CD4-positive, alpha-beta T cell treated with Interleukin-6 at 100 ng/mL for 8 hours (primary cell): Measurements from ENCODE around the gene CERK.

Source experiments
- DNase-seq: peaks from one replicate; pipeline ENCODE4 v3.0.0-alpha.2; 2020; ENCODE audit warnings: mixed read lengths, low spot score

Gene CERK

DNA sequence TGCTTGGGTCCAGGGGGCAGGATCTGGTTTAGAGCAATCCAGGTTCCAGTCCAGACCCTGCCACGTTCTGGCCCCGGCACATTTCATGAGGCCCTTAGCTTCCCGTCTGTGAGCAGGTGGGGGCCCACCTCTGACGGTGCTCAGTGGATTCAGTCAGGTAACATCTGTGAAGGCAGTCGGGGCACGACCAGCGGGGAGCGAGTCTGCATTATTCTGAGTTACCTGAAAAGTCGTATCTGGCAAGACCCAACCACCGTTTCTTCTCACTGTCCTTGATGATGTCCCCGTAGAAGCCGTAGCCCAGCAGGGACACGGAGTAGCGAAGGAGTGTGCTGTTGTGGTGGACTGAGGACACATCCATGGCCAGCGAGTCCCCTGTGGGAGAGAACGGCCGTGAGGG lies 39.0 kb downstream of the CERK start:
- no peak for DNase-seq

DNA sequence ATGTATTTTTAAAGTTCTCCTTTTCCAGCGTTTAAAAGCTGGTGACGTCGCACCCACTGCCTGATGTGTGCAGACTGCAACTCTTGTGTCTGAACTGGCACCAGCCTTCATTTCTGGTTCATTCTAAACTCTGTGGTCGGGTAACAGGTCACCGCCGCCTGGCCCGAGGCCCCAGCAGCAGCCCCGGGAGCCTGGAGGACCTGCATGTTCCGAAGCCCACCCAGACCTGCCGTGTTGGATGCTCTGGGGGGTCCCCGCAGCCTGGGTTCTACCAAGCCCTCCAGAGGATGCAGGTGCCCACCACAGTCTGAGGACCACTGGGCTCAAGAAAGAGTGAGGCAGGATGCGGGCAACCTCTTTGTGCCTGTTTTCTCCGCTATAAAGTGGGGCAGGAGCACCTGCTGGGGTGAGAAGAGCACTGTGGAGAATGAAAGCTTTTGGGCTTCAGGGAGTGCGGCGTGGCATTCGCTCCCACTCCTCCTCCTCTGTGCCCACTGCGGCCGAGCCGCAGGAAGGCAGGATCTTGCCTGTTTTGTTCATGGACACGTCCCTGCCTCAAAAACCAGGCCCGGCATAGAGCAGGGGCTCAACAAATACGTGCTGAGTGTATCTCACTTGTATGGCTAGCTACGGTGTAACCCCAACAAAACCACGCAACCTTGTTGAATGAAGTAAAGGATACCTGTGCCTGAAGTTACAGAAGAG lies 40.1 kb downstream of the CERK start:
- DNase-seq: no peak

DNA sequence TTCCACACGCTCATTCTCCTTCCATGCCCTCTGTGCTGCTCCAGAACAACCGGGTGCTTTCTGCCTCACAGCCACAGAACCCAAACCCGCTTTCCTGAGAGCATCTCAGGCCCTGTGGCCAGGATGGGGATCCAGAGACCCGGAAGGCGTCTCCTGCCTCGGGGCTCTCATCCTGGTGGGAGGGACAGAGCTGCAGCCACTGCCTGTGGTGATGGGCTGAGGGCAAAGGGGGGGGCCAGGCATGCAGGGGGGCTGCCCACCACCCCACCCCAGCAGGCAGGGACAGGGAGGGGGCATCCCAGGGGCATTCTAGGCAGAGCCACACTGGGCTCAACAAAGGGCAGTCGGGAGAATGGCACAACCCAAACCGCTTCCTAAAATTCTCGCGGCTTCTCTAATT lies 41.4 kb downstream of the CERK start:
- DNase-seq: no peak

DNA sequence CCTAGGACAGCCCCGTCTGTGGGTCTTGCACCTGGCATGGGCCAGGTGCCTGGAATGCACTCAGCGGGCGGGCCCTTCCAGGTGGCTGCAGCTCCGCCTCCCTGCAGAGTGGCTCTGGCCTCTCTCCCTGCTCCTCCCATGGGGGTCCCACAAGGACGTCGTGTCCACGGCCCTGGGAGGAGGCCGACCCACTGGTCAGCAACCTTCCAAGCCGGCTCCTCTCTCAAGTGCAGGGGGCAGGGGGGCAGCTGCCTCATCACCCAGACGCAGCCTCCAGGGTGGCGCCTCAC lies 41.9 kb downstream of the CERK start:
- no peak for DNase-seq

DNA sequence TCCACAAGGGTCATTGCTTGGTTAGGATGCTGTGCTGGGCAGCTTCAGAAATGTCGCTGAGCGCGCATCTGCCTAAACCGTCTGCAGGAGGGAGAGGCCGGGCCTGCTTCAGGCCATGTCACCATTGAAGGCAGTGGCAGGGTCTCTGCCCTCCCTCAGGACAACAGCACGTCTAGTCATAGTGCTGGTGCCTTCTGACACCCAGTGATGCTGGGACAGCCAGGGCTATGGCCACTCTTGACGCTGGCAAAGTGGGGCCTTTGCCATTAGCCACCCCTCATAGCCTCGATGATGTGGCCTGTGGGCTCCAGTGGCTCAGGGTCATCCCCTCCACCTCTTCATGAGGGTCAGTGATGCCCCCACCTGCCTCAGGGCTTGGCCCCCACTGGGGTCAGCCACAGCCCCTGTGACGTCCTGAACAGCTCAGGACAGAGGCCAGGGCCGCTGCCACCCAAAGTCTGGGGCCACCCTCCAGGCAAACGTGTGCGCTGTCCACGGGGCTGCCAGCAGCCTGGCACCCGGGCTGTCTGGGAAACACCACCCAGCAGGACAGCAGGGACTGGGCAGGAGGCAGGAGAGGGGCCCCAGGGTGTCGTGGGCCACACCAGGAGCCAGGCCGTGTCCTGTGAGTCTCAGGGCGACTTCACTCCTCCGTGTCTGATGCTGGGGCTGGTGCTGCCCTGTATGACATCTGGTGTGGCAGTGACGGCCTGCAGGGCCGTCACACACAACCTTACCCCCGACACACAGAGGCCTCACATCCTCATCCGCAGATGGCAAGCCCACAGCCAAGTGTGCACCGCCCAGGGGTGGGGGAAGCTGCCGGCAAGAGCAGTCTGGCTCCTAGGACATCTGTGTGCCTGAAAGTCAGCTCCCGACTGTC lies 42.5 kb downstream of the CERK start:
- DNase-seq: no peak

DNA sequence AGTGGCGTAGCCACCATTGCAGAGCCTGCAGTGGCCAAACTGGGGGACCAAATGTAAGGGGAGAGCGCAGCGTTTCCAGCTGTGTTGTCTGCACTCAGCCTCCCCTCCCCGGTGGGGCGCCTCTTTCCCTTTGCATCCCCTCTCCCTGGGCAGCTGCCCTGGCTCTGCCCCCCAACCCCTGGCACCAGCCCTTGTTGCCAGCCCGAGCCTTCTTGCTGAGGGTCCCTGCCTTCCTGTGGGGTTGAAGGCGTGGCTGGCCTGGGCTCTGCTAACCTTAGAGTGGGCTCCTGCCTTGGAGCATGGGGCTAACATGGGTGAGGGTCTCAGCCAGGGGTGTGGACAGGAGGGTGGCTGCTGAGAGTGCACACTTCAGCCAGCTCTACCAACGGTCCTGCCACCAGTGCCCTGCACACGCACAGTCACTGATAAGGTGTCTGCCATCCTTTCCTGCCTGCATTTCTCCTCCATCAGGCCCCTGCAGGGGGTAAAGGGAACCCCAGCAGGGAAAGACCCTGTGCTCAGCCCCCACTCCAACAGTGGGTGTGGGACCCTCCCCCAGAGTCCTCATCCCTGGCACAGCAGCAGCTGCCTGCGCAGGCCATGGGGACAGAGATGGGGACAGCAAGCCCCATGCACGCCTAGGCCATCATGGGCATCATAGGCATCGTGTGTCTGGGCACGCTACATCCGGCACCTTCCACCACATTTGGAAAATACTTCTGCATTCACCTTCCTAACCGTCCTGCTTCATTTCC lies 43.5 kb downstream of the CERK start:
- no peak for DNase-seq

DNA sequence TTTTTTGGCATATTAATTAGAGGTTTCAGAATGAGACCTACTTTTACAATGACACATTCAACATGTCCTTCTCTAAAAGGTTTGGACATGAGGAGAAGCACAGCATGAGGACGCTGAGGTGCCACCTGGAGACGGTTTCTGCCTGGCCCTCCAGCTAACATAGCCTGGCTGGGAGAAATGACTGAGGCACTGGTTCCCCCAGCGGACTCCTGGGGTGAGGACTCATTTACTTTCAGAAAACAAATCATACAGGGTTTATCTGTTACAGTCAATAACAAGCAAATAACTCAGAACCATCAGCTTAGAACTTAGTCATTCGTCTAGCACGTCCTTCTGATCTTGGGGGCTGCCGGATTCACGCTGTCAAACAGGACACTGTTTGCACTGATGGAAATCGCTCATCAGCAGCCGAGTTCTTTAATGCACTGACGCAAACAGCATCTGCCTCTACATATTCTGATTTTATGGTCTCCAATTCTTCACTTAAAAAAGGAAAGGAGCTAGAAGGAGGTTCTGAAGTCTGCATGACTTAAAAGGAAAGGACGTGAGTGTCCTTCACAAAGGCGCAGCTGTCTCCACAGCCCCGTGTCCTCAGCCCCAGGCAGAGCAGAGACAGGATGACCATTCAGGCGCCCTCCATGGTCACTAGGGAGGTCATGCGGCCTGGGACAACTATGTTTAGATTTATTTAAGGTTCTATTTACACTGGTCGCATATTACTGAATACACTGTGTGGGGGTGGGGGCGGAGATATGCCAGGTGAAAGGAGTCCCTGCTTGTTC lies 44.2 kb downstream of the CERK start:
- DNase-seq: no peak

DNA sequence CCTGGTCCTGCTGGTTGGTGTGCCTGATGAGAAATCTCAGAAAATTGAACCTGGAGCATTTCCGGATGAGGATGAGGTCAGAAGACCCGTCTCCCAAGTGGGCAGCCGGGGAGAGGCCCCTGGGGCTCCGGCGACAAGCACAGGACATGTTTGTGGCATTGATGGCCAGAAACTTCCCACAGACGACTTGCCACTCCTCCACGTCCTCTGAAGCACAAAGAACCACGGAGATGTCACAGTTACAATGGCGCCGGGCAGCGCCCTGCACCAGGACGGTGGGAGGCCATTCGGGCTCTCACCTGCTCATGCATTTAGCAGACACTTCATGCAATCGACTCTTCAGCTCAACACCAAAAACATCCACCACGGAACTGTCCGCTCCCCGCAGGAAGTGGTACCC lies 46.5 kb downstream of the CERK start:
- no peak for DNase-seq

DNA sequence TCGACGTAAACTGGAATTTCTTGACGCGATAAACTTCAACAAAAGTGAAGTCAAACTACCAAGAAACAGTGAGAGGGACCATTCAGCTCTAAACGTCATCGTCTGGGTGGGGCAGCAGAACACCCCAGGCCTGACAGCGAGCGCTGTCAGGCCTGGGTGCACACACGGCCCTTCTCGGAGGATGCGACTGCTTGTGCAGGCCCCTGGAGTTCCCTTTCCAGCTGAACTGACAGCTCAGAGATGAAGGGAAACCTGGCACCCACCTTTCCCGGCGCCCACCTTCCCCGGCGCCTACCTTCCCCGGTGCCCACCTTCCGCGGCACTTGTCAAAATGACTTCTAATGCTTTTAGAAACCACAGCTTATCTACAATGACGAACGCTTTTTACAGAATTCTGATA lies 47.9 kb downstream of the CERK start:
- DNase-seq: no peak

DNA sequence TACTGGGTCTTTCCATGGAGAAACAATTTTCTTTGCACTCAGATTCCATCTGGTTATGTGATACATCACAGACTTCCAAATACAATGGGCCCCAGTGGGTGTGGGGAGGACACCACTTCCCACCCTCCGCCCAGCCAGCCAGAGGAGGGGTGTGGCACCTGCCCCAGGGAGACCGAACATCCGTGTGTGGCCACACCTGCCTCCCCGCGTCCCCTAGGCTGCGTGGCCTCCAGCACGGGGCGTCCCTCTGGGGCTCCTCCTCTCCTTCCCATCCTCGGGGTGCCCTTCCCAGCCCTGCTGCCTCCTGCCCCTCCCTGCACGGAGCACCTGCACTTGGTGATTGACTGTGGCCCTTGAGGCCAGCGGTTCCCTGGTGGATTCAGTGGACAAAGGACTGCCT lies 49.1 kb downstream of the CERK start:
- no peak for DNase-seq

DNA sequence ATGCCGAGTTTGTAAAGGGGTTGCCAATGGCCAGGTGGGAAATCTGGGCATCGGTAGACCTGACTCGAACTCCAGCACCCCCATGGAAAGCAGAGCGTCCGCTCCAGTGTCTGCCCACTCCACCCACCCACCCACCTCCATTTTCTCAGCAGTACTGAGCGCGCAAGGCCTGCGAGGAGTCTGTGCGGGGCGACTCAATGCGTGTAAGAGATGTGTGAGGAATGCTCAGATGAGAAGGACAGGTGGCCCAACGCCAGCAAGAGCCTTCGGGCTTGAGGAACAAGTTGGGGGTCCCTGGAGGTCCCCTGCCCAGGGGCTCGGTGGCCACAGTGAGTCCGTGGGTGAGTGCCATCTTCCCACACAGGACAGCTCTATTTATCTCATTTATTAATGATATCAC lies 50.6 kb downstream of the CERK start:
- DNase-seq: no peak

DNA sequence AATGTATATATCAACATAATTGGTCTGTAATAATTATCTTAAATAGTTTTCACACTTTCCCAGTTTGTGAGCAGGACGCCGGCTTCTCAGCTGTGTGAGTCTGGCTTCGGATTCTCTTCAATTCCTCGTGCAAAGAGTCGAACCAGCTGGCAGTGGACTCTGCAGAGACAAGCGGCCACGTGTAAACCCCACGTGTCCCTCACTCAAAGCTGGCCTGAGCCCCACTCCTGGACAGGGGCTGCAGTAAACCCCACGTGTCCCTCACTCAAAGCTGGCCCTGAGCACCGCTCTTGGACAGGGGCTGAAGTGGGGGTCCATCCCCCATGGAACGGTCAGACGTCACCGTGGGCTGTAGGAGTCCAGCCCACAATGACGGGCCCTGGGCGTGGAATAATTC lies 51.0 kb downstream of the CERK start:
- no peak for DNase-seq

DNA sequence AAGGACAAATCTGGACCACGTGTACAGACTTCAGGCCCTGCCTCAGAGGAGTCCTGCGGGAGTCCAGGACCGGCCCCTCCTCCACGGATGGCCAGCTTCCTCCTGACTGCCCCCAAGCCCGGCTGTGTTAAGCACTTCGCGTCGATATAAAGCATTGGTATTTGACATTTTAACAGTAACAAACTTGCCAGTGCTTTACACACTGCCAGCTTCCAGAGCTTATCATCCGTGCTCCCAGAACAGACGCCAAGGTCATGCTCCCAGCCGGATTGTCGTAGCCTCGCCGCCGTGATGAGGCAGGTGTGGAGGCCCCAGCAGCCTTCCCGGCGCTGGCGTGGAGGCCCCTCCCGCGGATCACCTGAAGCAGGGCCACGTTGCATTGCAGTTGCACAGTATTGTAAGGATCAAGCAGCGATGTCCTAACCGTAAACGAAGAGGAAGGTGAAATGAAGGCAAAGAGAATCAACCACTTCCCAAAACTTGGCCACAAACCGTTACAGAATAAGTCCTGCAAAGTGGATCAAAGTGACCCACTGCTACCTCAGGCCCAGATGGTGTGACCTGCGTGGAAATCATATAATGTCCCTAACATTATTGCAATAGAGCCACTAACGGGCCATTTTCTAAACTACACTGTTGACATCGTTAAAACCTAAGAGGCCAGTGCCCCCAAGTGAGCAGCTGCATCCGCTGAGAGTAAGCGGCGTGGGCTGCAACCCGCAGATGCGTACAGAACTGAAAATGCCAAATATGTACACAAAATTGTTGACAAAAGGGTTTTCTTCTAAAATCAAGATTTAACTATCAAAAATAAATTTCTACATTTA lies 51.6 kb downstream of the CERK start:
- no peak for DNase-seq

DNA sequence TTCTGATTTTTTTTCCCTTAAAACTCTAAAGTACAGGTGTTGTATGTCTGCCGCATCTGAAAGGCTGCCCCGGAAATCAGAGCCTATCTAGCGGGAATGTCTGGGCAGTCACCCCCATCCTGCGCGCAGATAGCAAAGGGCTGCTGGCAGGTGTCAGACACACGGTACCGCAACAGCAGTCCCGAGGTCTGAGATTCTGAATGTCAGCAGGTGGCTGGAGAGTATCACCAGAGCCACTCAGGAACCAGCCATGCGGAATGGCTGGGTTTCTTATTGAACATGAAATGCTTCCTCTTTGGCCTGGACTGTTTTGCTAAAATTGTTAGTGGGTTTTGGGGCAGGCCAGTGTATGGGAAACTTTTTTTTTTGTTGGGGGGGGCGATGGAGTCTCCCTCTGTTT lies 53.3 kb downstream of the CERK start:
- no peak for DNase-seq

DNA sequence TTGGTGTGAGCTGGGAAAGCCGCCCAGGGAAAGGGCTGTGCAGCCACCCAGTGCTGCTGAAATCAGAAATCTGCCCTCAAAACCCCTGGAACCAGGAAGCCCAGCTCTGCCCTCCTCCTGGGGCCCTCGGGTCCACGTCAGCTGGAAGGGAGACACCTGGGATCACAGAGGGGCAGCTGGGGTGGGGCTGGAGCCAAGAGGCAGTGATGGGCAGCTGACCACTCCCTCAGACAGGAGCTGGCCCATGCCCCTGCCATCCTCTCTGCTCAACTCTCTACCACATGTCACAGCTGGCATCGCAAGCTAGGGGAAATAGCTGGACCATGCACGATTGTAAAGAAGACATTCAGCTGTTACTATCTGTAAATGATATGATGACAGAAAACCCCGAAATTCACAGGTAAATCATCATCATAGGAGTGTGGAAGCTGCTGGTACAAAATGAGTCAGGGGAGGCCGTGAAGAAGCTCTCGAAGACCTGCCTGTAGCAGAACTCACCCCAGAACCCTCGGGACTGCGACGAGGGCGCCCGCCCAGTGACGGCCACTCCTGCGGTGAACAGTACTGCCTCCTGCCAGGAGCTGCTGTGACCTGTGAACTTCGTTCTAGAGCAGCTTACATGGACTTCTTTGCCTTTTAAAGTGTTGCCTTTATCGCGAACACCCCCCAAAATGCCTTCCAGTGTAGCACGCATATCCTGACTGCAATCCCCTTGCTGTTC lies 55.9 kb downstream of the CERK start:
- DNase-seq: no peak

DNA sequence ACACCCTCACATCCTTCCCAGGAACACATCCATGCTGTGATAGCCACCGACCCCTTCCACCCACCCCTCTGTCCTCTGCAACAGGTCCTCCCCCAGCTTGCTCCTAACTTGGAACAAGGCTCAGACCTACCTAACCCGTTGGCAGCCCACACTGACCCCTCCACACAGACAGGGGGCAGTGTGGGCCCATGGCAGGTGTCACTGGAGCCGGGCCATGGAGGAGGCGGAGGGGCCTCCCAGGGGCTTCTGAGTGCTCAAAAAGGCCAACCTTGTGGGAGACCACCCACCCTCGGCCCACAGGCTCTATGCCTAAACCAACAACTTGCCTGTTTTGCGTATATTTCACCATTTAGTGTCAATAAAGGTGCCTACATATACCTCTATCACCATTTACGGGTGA lies 57.0 kb downstream of the CERK start:
- no peak for DNase-seq

DNA sequence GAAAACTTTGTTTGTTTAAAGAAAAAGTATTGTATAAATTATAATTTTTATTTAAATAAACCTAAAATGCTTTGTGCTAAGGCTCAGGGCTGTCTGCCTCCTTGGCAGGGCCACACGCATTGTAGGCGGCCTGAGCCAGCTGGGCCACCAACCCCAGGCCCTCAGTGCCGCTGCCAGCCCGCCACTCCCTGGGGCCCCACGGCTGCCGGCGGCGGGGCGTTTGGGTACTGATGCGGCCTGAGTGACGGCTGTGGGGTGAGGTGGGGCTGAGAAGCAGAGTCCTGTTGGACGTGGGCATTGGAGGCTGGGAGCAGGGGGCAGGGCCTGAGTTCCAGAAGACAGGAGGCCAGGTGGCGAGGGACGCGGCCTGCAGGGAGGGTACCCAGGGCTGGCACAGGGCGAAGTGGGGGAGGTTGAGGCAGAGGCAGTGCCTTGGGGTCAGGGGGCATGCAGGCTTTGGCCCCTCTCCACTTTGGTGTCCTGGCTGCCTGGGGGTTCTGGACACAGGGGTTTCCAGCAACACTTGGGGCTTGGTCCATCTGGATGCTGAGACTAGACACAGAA lies 58.3 kb downstream of the CERK start:
- DNase-seq: no peak

DNA sequence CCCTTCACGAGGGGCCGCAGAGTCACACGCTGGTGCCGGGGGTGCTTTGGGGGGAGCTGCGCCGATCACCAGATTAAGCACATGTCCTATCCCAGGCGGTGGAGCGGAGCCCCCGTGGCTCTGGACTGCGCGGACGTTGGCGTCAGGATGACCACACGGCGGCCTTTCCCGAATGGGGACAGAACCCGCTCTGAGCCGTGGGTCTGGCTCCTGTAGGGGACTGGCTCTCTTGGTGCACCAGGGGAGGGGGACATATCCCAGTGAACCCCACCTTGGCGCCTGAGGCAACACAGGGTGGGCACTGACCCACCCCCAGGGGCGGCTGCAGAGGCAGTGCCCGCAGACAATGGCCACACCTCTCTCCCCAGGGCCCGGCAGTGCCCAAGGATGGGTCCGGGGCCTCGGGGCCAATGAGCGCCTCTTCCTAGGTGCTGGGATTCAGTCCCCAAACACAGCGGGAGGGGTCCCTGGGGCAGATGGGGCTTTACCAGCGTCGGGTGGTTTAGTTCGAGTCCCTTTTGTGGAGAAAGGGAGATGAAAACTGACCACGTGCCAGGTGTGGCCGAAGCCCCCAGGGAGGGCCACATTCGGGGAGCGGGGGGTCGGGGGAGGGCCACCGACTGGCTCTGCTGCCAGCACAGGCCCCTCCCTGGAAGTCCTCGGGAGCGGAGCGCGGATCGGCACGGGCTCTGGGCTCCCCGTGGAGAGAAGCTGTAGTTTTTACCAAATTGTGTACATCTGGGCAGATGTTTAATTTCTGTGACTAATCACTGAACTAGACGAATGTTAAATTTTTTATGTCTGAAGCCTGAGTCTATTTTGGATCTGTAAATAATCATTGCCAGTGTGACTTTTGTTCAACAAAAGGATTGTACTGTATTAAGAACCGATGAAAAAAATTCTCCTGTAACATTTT lies 59.0 kb downstream of the CERK start:
- no peak for DNase-seq

DNA sequence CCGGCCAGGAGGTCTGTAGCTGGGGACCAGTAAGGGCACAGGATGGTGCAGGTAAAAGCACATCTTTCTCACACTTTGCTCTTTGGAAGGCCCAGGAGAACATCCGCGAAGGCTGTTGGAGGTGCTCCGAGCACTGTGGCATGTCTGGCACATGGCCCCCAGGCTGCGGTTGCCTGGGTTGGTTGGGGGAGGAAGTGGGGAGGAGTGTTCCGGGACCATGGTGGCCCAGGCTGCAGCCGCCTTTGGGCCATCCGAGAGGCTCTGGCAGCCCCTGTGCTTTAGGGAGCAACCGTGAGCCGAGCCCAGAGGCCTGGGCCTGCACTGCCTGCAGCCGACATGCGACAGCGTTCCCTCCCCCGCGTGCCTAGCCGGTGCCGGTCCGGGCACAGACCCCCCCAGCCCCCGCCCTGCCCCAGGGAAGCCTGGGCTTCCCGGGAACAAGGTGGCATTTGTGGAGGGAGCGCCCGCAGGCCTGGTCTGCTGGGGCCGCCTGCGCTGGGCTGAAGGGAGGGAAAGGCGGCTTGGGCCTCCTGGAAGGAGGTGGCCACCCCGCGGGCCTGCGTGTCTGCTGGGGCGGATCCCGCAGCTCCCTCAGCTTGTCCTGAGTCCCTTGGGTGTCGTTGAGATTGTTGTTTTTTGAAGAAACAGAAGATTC lies 59.9 kb downstream of the CERK start:
- no peak for DNase-seq
